GM19239 (cell line): ENCODE measurements around the gene PAQR3.
A peak's percentile ranks its signal among the peaks of the same experiment; 100 is the strongest.

Source experiments
- DNase-seq: peaks from one replicate; pipeline ENCODE4 v3.0.0; 2011; ENCODE audit warnings: low spot score; ENCODE audit not compliant: insufficient read length
- FAIRE-seq: peaks from 2 replicates; lab custom pipeline; 2011; peaks lifted over from hg19 to GRCh38; lab: Jason Lieb, UNC

The PAQR3 gene

GRCh38 chr4:78864405-78865024 is 74.7 kb downstream of the PAQR3 start:
- FAIRE-seq: peak; percentile 72

GRCh38 chr4:78863991-78864390 is 75.2 kb downstream of the PAQR3 start:
- DNase-seq (no peak), FAIRE-seq (peak; percentile 44)

More at GRCh38 chr4:78864405-78865024, 74.7 kb downstream of the PAQR3 start:
- DNase-seq: no peak

GRCh38 chr4:78863254-78863869 is 75.9 kb downstream of the PAQR3 start:
- DNase-seq: no peak
- peak; percentile 77 for FAIRE-seq

GRCh38 chr4:78862314-78862737 is 76.9 kb downstream of the PAQR3 start:
- DNase-seq: no peak
- FAIRE-seq: peak; percentile 37
